A673 (cell line): Measurements from ENCODE around the gene MAPK8. TPM values are rescaled to one million over a fixed set of nuclear protein-coding genes. Genes with fewer than 3 reads are reported as not detected.

Experiments used
- BruUV-seq: library from RNA; stranded (reverse); fragments of 400-500 nt; replicated peaks from 2 replicates; lab custom pipeline; 2021; lab: Mats Ljungman, UMichigan
- CTCF ChIA-PET: fragments of 300-600 bp; sonication (Branson Sonifier 250); formaldehyde crosslinking; loops from one replicate; lab custom pipeline; 2022; ENCODE audit warnings: antibody characterized with exemption; lab: Charles Lee
- POLR2A ChIA-PET: fragments of 300-600 bp; sonication (Branson Sonifier 250); formaldehyde crosslinking; loops from one replicate; lab custom pipeline; 2022; ENCODE audit warnings: antibody characterized with exemption; ENCODE audit not compliant: low non-redundant PET; lab: Charles Lee
- DNase-seq: peaks from one replicate; pipeline ENCODE4 v3.0.0-alpha.2; 2015; ENCODE audit warnings: low spot score
- H3K27ac ChIP-seq: fragments of 200-600 bp; sonication (generic); 2 replicates; pipeline ENCODE4 v1.5.1; 2016; ENCODE audit warnings: mixed run types, low read depth, mild to moderate bottlenecking, mixed read lengths, antibody characterized with exemption, low read length; ENCODE audit not compliant: poor library complexity, severe bottlenecking
- H3K27me3 ChIP-seq: fragments of 200-600 bp; sonication (generic); replicated peaks from 2 replicates; pipeline ENCODE4 v1.6.1; 2017; ENCODE audit warnings: mixed run types, low read depth, mild to moderate bottlenecking, mixed read lengths, antibody characterized with exemption, low read length; ENCODE audit not compliant: insufficient read depth, poor library complexity
- H3K36me3 ChIP-seq: fragments of 200-600 bp; sonication (generic); 2 replicates; pipeline ENCODE4 v1.6.1; 2016; ENCODE audit warnings: mixed run types, mild to moderate bottlenecking, mixed read lengths, antibody characterized with exemption, low read length; ENCODE audit not compliant: insufficient read depth, poor library complexity, severe bottlenecking
- H3K4me1 ChIP-seq: fragments of 200-600 bp; sonication (generic); 2 replicates; pipeline ENCODE4 v1.6.1; 2017; ENCODE audit warnings: mixed run types, mild to moderate bottlenecking, mixed read lengths, antibody characterized with exemption, low read length; ENCODE audit not compliant: insufficient read depth, poor library complexity, severe bottlenecking
- H3K4me3 ChIP-seq: fragments of 200-600 bp; sonication (generic); 2 replicates; pipeline ENCODE4 v1.5.1; 2016; ENCODE audit warnings: low read depth, mixed run types, mild to moderate bottlenecking, mixed read lengths, low read length; ENCODE audit not compliant: poor library complexity, severe bottlenecking
- H3K9me3 ChIP-seq: fragments of 200-600 bp; sonication (generic); 2 replicates; pipeline ENCODE4 v1.6.1; 2016; ENCODE audit warnings: mixed run types, low read depth, mild to moderate bottlenecking, mixed read lengths, antibody characterized with exemption, low read length; ENCODE audit not compliant: poor library complexity, severe bottlenecking
- CTCF ChIP-seq: fragments of 300-800, 200-600 bp; sonication (generic); conservative IDR thresholded peaks from 2 replicates; pipeline ENCODE4 v1.5.1; 2017; ENCODE audit warnings: low read depth, mild to moderate bottlenecking, antibody characterized with exemption, low read length, moderate library complexity, mixed read lengths
- EZH2 ChIP-seq: fragments of 200-600 bp; sonication (generic); IDR thresholded peaks from 2 replicates; pipeline ENCODE4 v1.6.1; 2017; ENCODE audit warnings: borderline replicate concordance, low read depth, mild to moderate bottlenecking, mixed read lengths, antibody characterized with exemption, low read length; ENCODE audit not compliant: poor library complexity, severe bottlenecking
- intact Hi-C: fragments of 100-400 bp; cut with micrococcal nuclease; formaldehyde crosslinking; loops from one replicate; pipeline ENCODE4 v1.10.0; 2022; ENCODE audit not compliant: unreplicated experiment
- total RNA-seq: library from RNA; stranded (reverse); gene quantifications from 2 replicates; pipeline ENCODE4 v1.2.3, GENCODE V29; 2021

MAPK8 gene
- total RNA-seq, 1 experiment from 2014 or later: 52.0 TPM

- H3K9me3 ChIP-seq: peaks cover 15% of the 10 kb centered on the region
- no peaks in the 10 kb centered on the region for H3K27me3 ChIP-seq
- BruUV-seq: no TSS peak
- H3K36me3 ChIP-seq: peaks cover 19% of the 10 kb centered on the region
- no peaks in the 10 kb centered on the region for H3K4me1 ChIP-seq
- no peak overlapping the region for H3K4me3 ChIP-seq
- POLR2A ChIA-PET: no interaction called here
- CTCF ChIA-PET: interaction anchor here (0.6 kb wide), 1 partner anchor 51 kb away, joined by 4 read pairs; no protein-coding TSS in a partner anchor
- no peak for DNase-seq
- TF ChIP-seq CTCF (no peak), EZH2 (no peak)
- intact Hi-C loops: no loop called here
- H3K27ac ChIP-seq: no peak overlapping the region
Observed at GRCh38 chr10:48414160-48414559, 107.7 kb downstream of the MAPK8 start.

DNA sequence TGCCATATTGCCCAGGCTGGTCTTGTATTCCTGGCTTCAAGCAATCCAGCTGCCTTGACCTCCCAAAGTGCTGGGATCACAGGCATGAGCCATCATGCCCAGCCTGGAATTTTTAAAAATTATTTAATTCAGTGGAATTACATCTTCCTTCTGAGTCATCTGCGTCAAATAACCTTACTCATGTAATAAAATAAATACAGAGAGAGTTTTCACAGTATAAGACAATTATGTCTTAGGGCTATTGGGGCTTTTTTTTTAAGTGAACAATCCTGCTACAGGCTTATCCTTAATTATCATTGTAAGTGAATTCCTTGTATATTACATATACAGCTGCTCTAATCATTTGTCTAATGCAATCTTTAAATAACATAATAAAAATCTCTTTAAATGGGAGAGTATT lies 108.3 kb downstream of the MAPK8 start:
- BruUV-seq: no TSS peak
- TF ChIP-seq EZH2 (no peak), CTCF (no peak)
- peaks cover 19% of the 10 kb centered on the region for H3K36me3 ChIP-seq
- H3K9me3 ChIP-seq: peaks cover 15% of the 10 kb centered on the region
- H3K4me1 ChIP-seq: no peaks in the 10 kb centered on the region
- H3K4me3 ChIP-seq: no peak overlapping the region
- ChIA-PET POLR2A (no interaction called here), CTCF (no interaction called here)
- no peak for DNase-seq
- intact Hi-C loops: no loop called here
- H3K27me3 ChIP-seq: no peaks in the 10 kb centered on the region
- no peak overlapping the region for H3K27ac ChIP-seq

DNA sequence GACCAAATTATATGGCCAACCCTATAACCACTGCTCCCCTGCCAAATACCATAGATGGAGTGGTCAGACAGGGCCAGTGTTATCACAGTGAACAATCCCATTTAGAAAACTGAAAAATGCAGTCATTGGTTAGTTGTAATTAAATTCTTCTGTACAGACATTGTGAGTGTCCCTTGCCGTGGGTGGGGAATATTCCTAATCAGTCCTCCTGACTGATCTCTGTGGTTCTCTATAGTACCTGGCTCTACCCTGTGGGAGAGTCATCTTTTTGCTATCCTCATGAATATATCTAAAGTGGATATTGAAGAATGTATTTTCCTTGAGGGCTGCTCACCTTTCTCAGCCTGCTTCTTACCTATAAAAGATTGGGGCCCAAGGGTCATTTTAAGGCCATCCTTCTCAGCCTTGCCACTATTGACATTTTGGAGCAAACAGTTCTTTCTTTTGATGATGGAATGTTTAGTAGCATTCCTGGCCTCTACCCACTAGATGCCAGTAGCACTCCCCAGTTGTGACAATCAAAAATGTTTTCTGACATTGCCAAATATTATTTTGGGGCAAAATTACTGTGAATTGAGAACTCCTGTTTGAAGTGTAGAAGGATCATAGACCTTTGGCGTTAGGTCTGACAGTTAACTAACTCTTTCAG lies 110.2 kb downstream of the MAPK8 start:
- no peak for DNase-seq
- H3K4me3 ChIP-seq: no peak overlapping the region
- POLR2A ChIA-PET: interaction anchor here (0.8 kb wide), 1 partner anchor 7 kb away, joined by 3 read pairs; no protein-coding TSS in a partner anchor
- BruUV-seq: no TSS peak
- peaks cover 8% of the 10 kb centered on the region for H3K36me3 ChIP-seq
- no peak for TF ChIP-seq CTCF
- TF ChIP-seq EZH2: no peak
- H3K9me3 ChIP-seq: peaks cover 15% of the 10 kb centered on the region
- intact Hi-C loops: no loop called here
- H3K27ac ChIP-seq: no peak overlapping the region
- no peaks in the 10 kb centered on the region for H3K4me1 ChIP-seq
- CTCF ChIA-PET: no interaction called here
- no peaks in the 10 kb centered on the region for H3K27me3 ChIP-seq
